Measurements from ENCODE around the gene STEAP2. TPM values are rescaled to one million over a fixed set of nuclear protein-coding genes. Genes with fewer than 3 reads are reported as not detected.

Gene STEAP2
- total RNA-seq, 1 experiment from 2014 or later, result 10.1 TPM

GRCh38 chr7:90166153-90166552 is 45.4 kb upstream of the STEAP2 start:
- H2AFZ ChIP-seq, result no peak overlapping the region
- H3K4me3 ChIP-seq, result no peak overlapping the region
- TF ChIP-seq CTCF (conservative IDR thresholded peaks at IDR 0.05) (no peak), EZH2 (IDR thresholded peaks at IDR 0.05; ENCODE audit: low read depth) (no peak)
- ChIA-PET CTCF (no interaction called here), POLR2A (ENCODE audit: unreplicated experiment) (interaction anchor here (0.5 kb wide), 1 partner anchor 40 kb away, joined by 5 read pairs; no protein-coding TSS in a partner anchor)
- H3K27ac ChIP-seq, result no peak overlapping the region
- no peak overlapping the region for H3K4me2 ChIP-seq
- H3K27me3 ChIP-seq (ENCODE audit: insufficient read depth, low read depth), result no peaks in the 10 kb centered on the region
- no peaks in the 10 kb centered on the region for H3K79me2 ChIP-seq (ENCODE audit: low read depth)
- intact Hi-C loops (cut with micrococcal nuclease; ENCODE audit: unreplicated experiment), result no loop called here
- DNase-seq, result no peak
- no peaks in the 10 kb centered on the region for H4K20me1 ChIP-seq (ENCODE audit: insufficient read depth)
- H3F3A ChIP-seq (ENCODE audit: insufficient read depth, low read depth), result no peaks in the 10 kb centered on the region
- H3K36me3 ChIP-seq (ENCODE audit: low read depth), result no peaks in the 10 kb centered on the region
- no TSS peak for BruUV-seq (replicated peaks)
- H3K9me2 ChIP-seq (ENCODE audit: insufficient read depth), result no peaks in the 10 kb centered on the region
- H3K9me3 ChIP-seq (ENCODE audit: insufficient read depth, low read depth), result no peaks in the 10 kb centered on the region
- no peaks in the 10 kb centered on the region for H3K4me1 ChIP-seq (replicated peaks; ENCODE audit: insufficient read depth)

DNA sequence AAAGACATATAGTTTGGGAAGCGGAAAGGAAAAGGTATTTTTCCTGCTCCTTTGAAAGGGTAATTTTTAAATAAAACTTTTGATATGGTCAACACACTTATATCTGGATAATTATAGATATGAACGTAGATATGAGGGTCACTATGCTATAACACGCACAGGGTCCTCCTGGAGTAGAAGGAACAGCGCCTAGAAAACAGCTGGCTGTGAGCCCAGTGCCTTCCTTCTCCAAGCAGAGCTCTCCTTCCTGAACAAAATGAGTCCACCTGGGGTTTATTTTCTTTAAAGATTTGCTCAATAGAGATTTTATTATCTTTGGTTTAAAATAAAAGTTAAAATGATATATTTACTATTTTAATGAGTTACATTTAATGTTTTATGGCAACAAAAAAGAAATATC is 44.2 kb upstream of the STEAP2 start:
- Histone ChIP-seq H4K20me1 (ENCODE audit: insufficient read depth) (no peaks in the 10 kb centered on the region), H3K79me2 (ENCODE audit: low read depth) (no peaks in the 10 kb centered on the region), H3K9me3 (ENCODE audit: insufficient read depth, low read depth) (no peaks in the 10 kb centered on the region), H3K9me2 (ENCODE audit: insufficient read depth) (no peaks in the 10 kb centered on the region), H3K36me3 (ENCODE audit: low read depth) (no peaks in the 10 kb centered on the region), H2AFZ (no peak overlapping the region), H3F3A (ENCODE audit: insufficient read depth, low read depth) (no peaks in the 10 kb centered on the region), H3K27ac (no peak overlapping the region), H3K4me1 (replicated peaks; ENCODE audit: insufficient read depth) (no peaks in the 10 kb centered on the region), H3K4me2 (no peak overlapping the region), H3K4me3 (no peak overlapping the region), H3K27me3 (ENCODE audit: insufficient read depth, low read depth) (no peaks in the 10 kb centered on the region)
- TF ChIP-seq CTCF (conservative IDR thresholded peaks at IDR 0.05), result no peak
- TF ChIP-seq EZH2 (IDR thresholded peaks at IDR 0.05; ENCODE audit: low read depth), result no peak
- POLR2A ChIA-PET (ENCODE audit: unreplicated experiment), result no interaction called here
- intact Hi-C loops (cut with micrococcal nuclease; ENCODE audit: unreplicated experiment), result no loop called here
- CTCF ChIA-PET, result no interaction called here
- BruUV-seq (replicated peaks), result no TSS peak
- DNase-seq, result no peak

DNA sequence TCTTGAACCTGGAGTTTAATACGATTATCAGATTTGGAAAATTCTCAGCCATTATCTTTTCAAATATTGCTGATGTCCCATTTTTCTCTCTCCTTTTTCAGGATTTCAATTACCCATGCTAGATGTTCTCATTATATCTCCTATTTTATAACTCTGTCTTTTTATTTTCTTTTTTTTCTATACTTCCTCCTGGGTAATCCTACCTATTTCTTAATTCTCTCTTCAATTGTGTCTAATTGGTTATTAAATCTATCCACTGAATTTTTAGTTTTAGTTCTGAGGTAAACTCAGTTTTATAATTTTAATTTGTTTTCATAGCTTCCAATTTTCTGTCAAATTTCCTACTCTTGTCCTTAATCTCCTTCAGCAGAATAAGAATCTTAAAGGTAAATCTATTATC is 41.6 kb upstream of the STEAP2 start:
- no peaks in the 10 kb centered on the region for H4K20me1 ChIP-seq (ENCODE audit: insufficient read depth)
- POLR2A ChIA-PET (ENCODE audit: unreplicated experiment), result no interaction called here
- TF ChIP-seq EZH2 (IDR thresholded peaks at IDR 0.05; ENCODE audit: low read depth) (no peak), CTCF (conservative IDR thresholded peaks at IDR 0.05) (no peak)
- BruUV-seq (replicated peaks), result no TSS peak
- no peak overlapping the region for H3K4me2 ChIP-seq
- H3K9me2 ChIP-seq (ENCODE audit: insufficient read depth), result no peaks in the 10 kb centered on the region
- H3K4me3 ChIP-seq, result no peak overlapping the region
- no peaks in the 10 kb centered on the region for H3K27me3 ChIP-seq (ENCODE audit: insufficient read depth, low read depth)
- no peaks in the 10 kb centered on the region for H3F3A ChIP-seq (ENCODE audit: insufficient read depth, low read depth)
- no peak for DNase-seq
- no peaks in the 10 kb centered on the region for H3K79me2 ChIP-seq (ENCODE audit: low read depth)
- H3K9me3 ChIP-seq (ENCODE audit: insufficient read depth, low read depth), result no peaks in the 10 kb centered on the region
- H3K36me3 ChIP-seq (ENCODE audit: low read depth), result no peaks in the 10 kb centered on the region
- CTCF ChIA-PET, result no interaction called here
- H2AFZ ChIP-seq, result no peak overlapping the region
- intact Hi-C loops (cut with micrococcal nuclease; ENCODE audit: unreplicated experiment), result no loop called here
- no peaks in the 10 kb centered on the region; the same call in 1 of the 2 replicates for H3K4me1 ChIP-seq (replicated peaks; ENCODE audit: insufficient read depth)
- no peak overlapping the region for H3K27ac ChIP-seq

Data from PC-9 (cell line).